Measurements from ENCODE around the gene PODN. TPM values are rescaled to one million over a fixed set of nuclear protein-coding genes. Genes with fewer than 3 reads are reported as not detected.
A peak's percentile ranks its signal among the peaks of the same experiment; 100 is the strongest.

PODN gene
- total RNA-seq, 1 donor, result 52.8 TPM

GRCh38 chr1:53024117-53024516 is 37.9 kb upstream of the PODN start:
- Histone ChIP-seq H3K4me3 (ENCODE audit: insufficient read depth, low read length) (no peak overlapping the region), H3K27me3 (ENCODE audit: insufficient read depth, low read length) (no peaks in the 10 kb centered on the region), H3K36me3 (ENCODE audit: insufficient read depth, low read length) (peaks cover 4% of the 10 kb centered on the region), H3K9me3 (ENCODE audit: low read depth, low read length) (no peaks in the 10 kb centered on the region), H3K79me2 (ENCODE audit: insufficient read depth, low read length) (peaks cover 54% of the 10 kb centered on the region), H3K4me1 (ENCODE audit: insufficient read depth, low read length) (peaks cover 12% of the 10 kb centered on the region), H2AFZ (ENCODE audit: low read length) (no peak overlapping the region), H4K20me1 (ENCODE audit: insufficient read depth, low read length) (no peaks in the 10 kb centered on the region), H3K4me2 (ENCODE audit: insufficient read depth, low read length) (no peak overlapping the region), H3K27ac (ENCODE audit: low read depth, low read length) (no peak overlapping the region)
- no peak for TF ChIP-seq CTCF (IDR thresholded peaks at IDR 0.05; ENCODE audit: extremely low read depth, low read depth, low read length)
- DNase-seq (ENCODE audit: insufficient read length, low spot score, missing footprints), result no peak

- H3K4me3 ChIP-seq (ENCODE audit: insufficient read depth, low read length), result no peak overlapping the region
- H3K4me2 ChIP-seq (ENCODE audit: insufficient read depth, low read length), result peak overlapping the region; percentile 57
- H3K27ac ChIP-seq (ENCODE audit: low read depth, low read length), result peak overlapping the region; percentile 45
- no peaks in the 10 kb centered on the region for H4K20me1 ChIP-seq (ENCODE audit: insufficient read depth, low read length)
- no peaks in the 10 kb centered on the region for H3K9me3 ChIP-seq (ENCODE audit: low read depth, low read length)
- DNase-seq (ENCODE audit: insufficient read length, low spot score, missing footprints), result peak; percentile 86
- peaks cover 44% of the 10 kb centered on the region for H3K79me2 ChIP-seq (ENCODE audit: insufficient read depth, low read length)
- H3K27me3 ChIP-seq (ENCODE audit: insufficient read depth, low read length), result no peaks in the 10 kb centered on the region
- H3K4me1 ChIP-seq (ENCODE audit: insufficient read depth, low read length), result peaks cover 12% of the 10 kb centered on the region
- H3K36me3 ChIP-seq (ENCODE audit: insufficient read depth, low read length), result peaks cover 6% of the 10 kb centered on the region
- H2AFZ ChIP-seq (ENCODE audit: low read length), result peak overlapping the region; percentile 20
- TF ChIP-seq CTCF (IDR thresholded peaks at IDR 0.05; ENCODE audit: extremely low read depth, low read depth, low read length), result no peak
These were observed 36.8 kb upstream of the PODN start for GRCh38 chr1:53025034-53025768.

GRCh38 chr1:53025769-53026112 is 36.3 kb upstream of the PODN start:
- no peak for TF ChIP-seq CTCF (IDR thresholded peaks at IDR 0.05; ENCODE audit: extremely low read depth, low read depth, low read length)
- Histone ChIP-seq H2AFZ (ENCODE audit: low read length) (no peak overlapping the region), H4K20me1 (ENCODE audit: insufficient read depth, low read length) (no peaks in the 10 kb centered on the region), H3K4me3 (ENCODE audit: insufficient read depth, low read length) (no peak overlapping the region), H3K79me2 (ENCODE audit: insufficient read depth, low read length) (peaks cover 41% of the 10 kb centered on the region), H3K27me3 (ENCODE audit: insufficient read depth, low read length) (no peaks in the 10 kb centered on the region), H3K27ac (ENCODE audit: low read depth, low read length) (peak overlapping the region; percentile 45), H3K9me3 (ENCODE audit: low read depth, low read length) (no peaks in the 10 kb centered on the region), H3K36me3 (ENCODE audit: insufficient read depth, low read length) (peaks cover 6% of the 10 kb centered on the region), H3K4me1 (ENCODE audit: insufficient read depth, low read length) (peaks cover 12% of the 10 kb centered on the region), H3K4me2 (ENCODE audit: insufficient read depth, low read length) (no peak overlapping the region)
- DNase-seq (ENCODE audit: insufficient read length, low spot score, missing footprints), result no peak

- Histone ChIP-seq H2AFZ (ENCODE audit: low read length) (no peak overlapping the region), H3K27ac (ENCODE audit: low read depth, low read length) (no peak overlapping the region), H3K4me1 (ENCODE audit: insufficient read depth, low read length) (peaks cover 12% of the 10 kb centered on the region), H3K27me3 (ENCODE audit: insufficient read depth, low read length) (no peaks in the 10 kb centered on the region), H4K20me1 (ENCODE audit: insufficient read depth, low read length) (no peaks in the 10 kb centered on the region), H3K4me3 (ENCODE audit: insufficient read depth, low read length) (no peak overlapping the region), H3K9me3 (ENCODE audit: low read depth, low read length) (no peaks in the 10 kb centered on the region), H3K36me3 (ENCODE audit: insufficient read depth, low read length) (peaks cover 6% of the 10 kb centered on the region), H3K79me2 (ENCODE audit: insufficient read depth, low read length) (peaks cover 37% of the 10 kb centered on the region), H3K4me2 (ENCODE audit: insufficient read depth, low read length) (no peak overlapping the region)
- no peak for TF ChIP-seq CTCF (IDR thresholded peaks at IDR 0.05; ENCODE audit: extremely low read depth, low read depth, low read length)
- no peak for DNase-seq (ENCODE audit: insufficient read length, low spot score, missing footprints)
These were observed 35.8 kb upstream of the PODN start for GRCh38 chr1:53026254-53026653.

All from osteoblast (primary cell).